ENCODE results near the gene ITM2B. TPM values are rescaled to one million over a fixed set of nuclear protein-coding genes. Genes with fewer than 3 reads are reported as not detected.

The ITM2B gene
- total RNA-seq, 4 donors from 2014 or later = 136 to 528 (median 417) TPM

GRCh38 chr13:48316826-48317510 is 84.0 kb downstream of the ITM2B start:
- no peak overlapping the region for H3K4me3 ChIP-seq
- no peaks in the 10 kb centered on the region for H3K27me3 ChIP-seq
- no peak overlapping the region for H3K27ac ChIP-seq
- no peak for DNase-seq
- TF ChIP-seq, protein P1, sequence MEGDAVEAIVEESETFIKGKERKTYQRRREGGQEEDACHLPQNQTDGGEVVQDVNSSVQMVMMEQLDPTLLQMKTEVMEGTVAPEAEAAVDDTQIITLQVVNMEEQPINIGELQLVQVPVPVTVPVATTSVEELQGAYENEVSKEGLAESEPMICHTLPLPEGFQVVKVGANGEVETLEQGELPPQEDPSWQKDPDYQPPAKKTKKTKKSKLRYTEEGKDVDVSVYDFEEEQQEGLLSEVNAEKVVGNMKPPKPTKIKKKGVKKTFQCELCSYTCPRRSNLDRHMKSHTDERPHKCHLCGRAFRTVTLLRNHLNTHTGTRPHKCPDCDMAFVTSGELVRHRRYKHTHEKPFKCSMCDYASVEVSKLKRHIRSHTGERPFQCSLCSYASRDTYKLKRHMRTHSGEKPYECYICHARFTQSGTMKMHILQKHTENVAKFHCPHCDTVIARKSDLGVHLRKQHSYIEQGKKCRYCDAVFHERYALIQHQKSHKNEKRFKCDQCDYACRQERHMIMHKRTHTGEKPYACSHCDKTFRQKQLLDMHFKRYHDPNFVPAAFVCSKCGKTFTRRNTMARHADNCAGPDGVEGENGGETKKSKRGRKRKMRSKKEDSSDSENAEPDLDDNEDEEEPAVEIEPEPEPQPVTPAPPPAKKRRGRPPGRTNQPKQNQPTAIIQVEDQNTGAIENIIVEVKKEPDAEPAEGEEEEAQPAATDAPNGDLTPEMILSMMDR (IDR thresholded peaks at IDR 0.05) = no peak
- TF ChIP-seq POLR2A (IDR thresholded peaks at IDR 0.05) = no peak
- peaks cover 0 to 12% (median 0%) of the 10 kb centered on the region in 3 donors for H3K36me3 ChIP-seq
- peaks cover 0 to 3% (median 0%) of the 10 kb centered on the region in 4 donors for H3K9me3 ChIP-seq
- H3K4me1 ChIP-seq = no peaks in the 10 kb centered on the region

DNA sequence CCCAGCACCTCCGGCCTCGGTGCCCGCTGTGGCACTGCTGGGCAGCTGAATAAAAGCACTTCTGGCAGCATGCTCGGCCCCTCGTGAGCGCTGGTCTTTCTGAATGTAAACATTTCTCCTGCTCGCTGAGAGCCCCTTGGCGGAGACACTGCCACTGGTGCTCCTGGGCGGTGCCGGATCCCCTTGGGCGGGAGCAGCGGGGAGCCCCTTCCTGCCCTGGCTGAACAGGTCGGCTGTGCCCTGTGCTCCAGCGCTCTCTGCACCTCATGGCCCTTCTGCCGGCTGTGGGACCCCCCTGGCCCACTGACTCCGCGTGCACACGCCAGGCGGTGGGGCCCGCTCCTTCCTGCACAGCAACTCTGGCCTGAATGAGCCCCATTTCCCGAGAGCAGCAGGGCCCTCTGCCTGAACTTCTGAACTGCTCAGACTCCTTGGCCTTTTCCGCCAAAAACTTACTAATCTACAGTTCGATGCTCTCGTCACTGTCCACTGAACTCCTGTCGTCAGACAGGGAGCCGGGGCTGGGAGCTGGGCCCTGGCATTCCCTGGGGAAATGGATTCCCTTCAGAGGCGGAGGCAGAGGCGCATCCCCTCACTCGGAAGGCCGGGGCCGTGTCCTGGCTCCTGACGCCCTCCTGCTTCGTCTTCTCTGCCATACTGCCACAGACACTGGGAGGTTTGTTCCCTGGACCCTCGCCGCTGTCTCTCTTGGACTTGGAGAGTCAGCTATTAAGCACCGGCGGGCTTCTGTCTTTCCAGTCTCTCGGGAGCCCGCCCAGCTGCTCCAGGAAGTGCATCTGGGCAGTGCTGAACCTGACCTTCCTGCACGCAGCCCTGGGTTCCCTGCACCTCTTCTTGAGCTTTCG is 84.7 kb downstream of the ITM2B start:
- Histone ChIP-seq H3K27me3 (no peaks in the 10 kb centered on the region), H3K4me1 (no peaks in the 10 kb centered on the region), H3K36me3 (peaks cover 0 to 10% (median 0%) of the 10 kb centered on the region in 3 donors), H3K27ac (no peak overlapping the region), H3K9me3 (peaks cover 0 to 3% (median 0%) of the 10 kb centered on the region in 4 donors), H3K4me3 (peak overlapping the region in 2 of 4 donors; percentile 18 to 44)
- no peak for DNase-seq
- TF ChIP-seq, protein P1 (IDR thresholded peaks at IDR 0.05) = no peak
- no peak for TF ChIP-seq POLR2A (IDR thresholded peaks at IDR 0.05)

- DNase-seq = peak in 1 of 3 donors; percentile 44
- H3K9me3 ChIP-seq = peaks cover 0 to 3% (median 0%) of the 10 kb centered on the region in 4 donors
Measured at GRCh38 chr13:48318377-48318811, 85.4 kb downstream of the ITM2B start.

GRCh38 chr13:48318821-48319511 is 86.0 kb downstream of the ITM2B start:
- H3K36me3 ChIP-seq = peaks cover 0 to 10% (median 0%) of the 10 kb centered on the region in 3 donors
- H3K9me3 ChIP-seq = peaks cover 0 to 3% (median 0%) of the 10 kb centered on the region in 4 donors
- peak overlapping the region in 3 of 4 donors; percentile 18 to 44 (median 19) for H3K4me3 ChIP-seq
- H3K4me1 ChIP-seq = no peaks in the 10 kb centered on the region
- H3K27me3 ChIP-seq = no peaks in the 10 kb centered on the region
- TF ChIP-seq, protein P1 (IDR thresholded peaks at IDR 0.05) = no peak
- TF ChIP-seq POLR2A (IDR thresholded peaks at IDR 0.05) = no peak
- peak overlapping the region in 1 of 4 donors; percentile 7 for H3K27ac ChIP-seq
- DNase-seq = peak in 1 of 3 donors; percentile 62

More at GRCh38 chr13:48318377-48318811, 85.4 kb downstream of the ITM2B start:
- Histone ChIP-seq H3K4me1 (no peaks in the 10 kb centered on the region), H3K27me3 (no peaks in the 10 kb centered on the region), H3K36me3 (peaks cover 0 to 10% (median 0%) of the 10 kb centered on the region in 3 donors), H3K27ac (no peak overlapping the region), H3K4me3 (peak overlapping the region in 3 of 4 donors; percentile 18 to 44 (median 19))
- no peak for TF ChIP-seq POLR2A (IDR thresholded peaks at IDR 0.05)
- TF ChIP-seq, protein P1 (IDR thresholded peaks at IDR 0.05) = no peak

Other genes starting within 250 kb of the ITM2B start
- 10 to 100 TPM; 45.4 to 68.5 (median 57.2) TPM for gene SUCLA2, start 231.9 kb upstream of the ITM2B start, total RNA-seq
- 10 to 100 TPM in 1 of 4 donors, 1 to 10 TPM in 3; 3.7 to 11.9 (median 8.2) TPM for gene NUDT15, start 195.5 kb upstream of the ITM2B start, total RNA-seq
- gene MED4, start 138.1 kb upstream of the ITM2B start, total RNA-seq = 10 to 100 TPM; 23.6 to 68.5 (median 44.4) TPM
- gene RB1, start 70.5 kb downstream of the ITM2B start, total RNA-seq = 10 to 100 TPM; 18.2 to 79.2 (median 22.7) TPM
- gene LPAR6, start 179.9 kb downstream of the ITM2B start, total RNA-seq = 10 to 100 TPM in 1 of 4 donors, 1 to 10 TPM in 3; 2.8 to 19.0 (median 5.4) TPM

Measured in Peyer's patch (tissue), 4 donors.